NCI-H524 treated with DMSO at 0.1 percent for 48 hours (cell line): Measurements from ENCODE around the gene PCSK2.

Experiments
- DNase-seq: peaks from one replicate; lab custom pipeline; 2025; lab: John Stamatoyannopoulos, UW

Gene PCSK2

GRCh38 chr20:17505636-17506517 lies 279.0 kb downstream of the PCSK2 start:
- DNase-seq = no peak

GRCh38 chr20:17507032-17507431 lies 280.2 kb downstream of the PCSK2 start:
- DNase-seq = no peak

- DNase-seq = no peak
Measured at GRCh38 chr20:17507531-17507930, 280.7 kb downstream of the PCSK2 start.

GRCh38 chr20:17508756-17509155 lies 281.9 kb downstream of the PCSK2 start:
- no peak for DNase-seq

- no peak for DNase-seq
Measured at GRCh38 chr20:17510548-17510947, 283.7 kb downstream of the PCSK2 start.

GRCh38 chr20:17511401-17511800 lies 284.6 kb downstream of the PCSK2 start:
- DNase-seq = no peak

- DNase-seq = no peak
Measured at GRCh38 chr20:17513939-17514338, 287.1 kb downstream of the PCSK2 start.

- no peak for DNase-seq
Measured at GRCh38 chr20:17515053-17515452, 288.2 kb downstream of the PCSK2 start.

- DNase-seq = no peak
Measured at GRCh38 chr20:17518339-17519052, 291.7 kb downstream of the PCSK2 start.

- no peak for DNase-seq
Measured at GRCh38 chr20:17519606-17520285, 292.9 kb downstream of the PCSK2 start.

- no peak for DNase-seq
Measured at GRCh38 chr20:17520583-17520982, 293.7 kb downstream of the PCSK2 start.

GRCh38 chr20:17522528-17522927 lies 295.7 kb downstream of the PCSK2 start:
- DNase-seq = no peak

- no peak for DNase-seq
Measured at GRCh38 chr20:17523326-17523725, 296.5 kb downstream of the PCSK2 start.

- no peak for DNase-seq
Measured at GRCh38 chr20:17524560-17524959, 297.7 kb downstream of the PCSK2 start.

- DNase-seq = no peak
Measured at GRCh38 chr20:17525132-17525531, 298.3 kb downstream of the PCSK2 start.

GRCh38 chr20:17525650-17526049 lies 298.8 kb downstream of the PCSK2 start:
- peak; percentile 21 for DNase-seq

GRCh38 chr20:17529586-17529985 lies 302.7 kb downstream of the PCSK2 start:
- no peak for DNase-seq

GRCh38 chr20:17530153-17530552 lies 303.3 kb downstream of the PCSK2 start:
- DNase-seq = no peak

- DNase-seq = no peak
Measured at GRCh38 chr20:17530716-17531664, 304.1 kb downstream of the PCSK2 start, which contains the start of gene BFSP1. Gene BFSP1, minus strand, starts transcription at chr20:17531379. Its CDS starts 50 bp downstream, at chr20:17531329.

GRCh38 chr20:17531665-17532025 lies 304.8 kb downstream of the PCSK2 start:
- no peak for DNase-seq

- peak; percentile 72 for DNase-seq
Measured at GRCh38 chr20:17533396-17533795, 306.6 kb downstream of the PCSK2 start.
